HG03175 (cell line): ENCODE measurements around the gene RUBCN.
"Not testable (repeated sequence)": the region's sequence is repeated elsewhere in the genome, so short reads cannot be mapped to it uniquely, and the experiment has no call there.

Experiments
- ATAC-seq: cut with Tn5 transposase; IDR thresholded peaks from one replicate; pipeline ENCODE4 v1.9.1; 2021; ENCODE audit warnings: mild to moderate bottlenecking, moderate library complexity; ENCODE audit not compliant: unreplicated experiment

Gene RUBCN

GRCh38 chr3:197690754-197691153 is 46.0 kb downstream of the RUBCN start:
- ATAC-seq = no peak

GRCh38 chr3:197687570-197687969 is 49.1 kb downstream of the RUBCN start:
- ATAC-seq = no peak

DNA sequence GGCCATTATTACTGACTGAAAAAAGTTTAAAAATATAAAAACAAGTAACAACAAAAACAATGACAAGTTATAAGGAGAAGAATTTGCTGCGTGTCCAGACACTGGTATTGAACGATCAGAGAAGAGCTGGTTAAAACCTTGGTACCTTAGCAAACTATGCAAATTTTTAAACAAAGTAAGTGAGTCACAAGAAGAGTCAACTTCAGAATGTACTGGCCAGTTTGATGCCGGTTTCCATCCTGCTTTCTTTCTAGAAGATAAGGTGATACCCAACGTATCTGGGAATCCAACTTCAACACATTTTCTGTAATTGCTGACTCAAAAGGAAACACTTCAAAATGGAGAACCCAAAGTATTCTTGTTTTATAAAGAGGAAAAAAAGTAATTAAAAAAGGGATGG is 49.8 kb downstream of the RUBCN start:
- no peak for ATAC-seq

GRCh38 chr3:197685546-197685945 is 51.2 kb downstream of the RUBCN start:
- no peak for ATAC-seq

GRCh38 chr3:197683191-197683590 is 53.5 kb downstream of the RUBCN start:
- ATAC-seq = no peak

DNA sequence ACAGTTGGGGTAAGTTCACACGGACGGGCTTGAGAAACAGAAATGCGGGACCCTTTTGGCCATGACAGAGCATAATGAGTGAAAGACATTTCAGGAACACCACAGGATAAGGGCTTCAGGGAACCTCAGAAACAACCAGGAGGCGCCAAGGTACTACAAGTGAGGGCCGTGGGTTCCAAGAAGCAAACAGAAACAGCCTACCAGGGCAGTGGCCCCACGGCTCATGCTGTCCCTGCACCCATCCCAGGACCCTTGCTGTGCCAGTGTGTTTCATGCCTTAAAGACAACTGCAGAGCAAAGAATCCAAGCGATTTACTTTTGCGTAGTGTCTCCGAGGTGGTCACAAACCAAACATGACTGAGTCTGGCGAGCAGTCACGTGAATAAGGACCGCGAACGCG is 54.0 kb downstream of the RUBCN start:
- ATAC-seq = no peak

DNA sequence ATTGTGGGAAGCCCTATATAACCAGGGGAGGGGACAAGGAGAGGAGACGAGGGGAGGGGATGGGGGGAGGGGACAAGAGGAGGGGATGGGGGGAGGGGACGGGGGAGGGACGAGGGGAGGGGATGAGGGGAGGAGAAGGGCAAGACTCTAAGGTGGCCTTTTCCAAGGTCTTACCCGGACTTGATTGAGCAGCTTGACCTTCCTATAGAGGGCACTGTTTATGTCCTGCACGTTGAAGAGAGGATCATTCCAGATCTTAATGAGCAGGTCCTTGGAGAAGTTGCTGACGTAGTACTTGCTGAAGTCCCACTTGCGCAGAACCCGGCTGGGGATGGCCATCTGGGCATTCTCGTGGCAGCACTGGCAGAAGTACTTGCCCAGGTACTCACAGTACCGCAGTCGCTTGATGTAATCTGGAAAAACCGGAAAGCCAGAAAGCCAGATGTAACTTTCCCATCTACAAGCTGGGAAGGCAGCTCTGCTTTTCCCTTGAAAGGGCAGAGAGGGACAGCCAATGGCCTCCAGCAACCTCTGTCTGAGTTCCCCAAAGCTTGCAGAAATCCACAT is 55.7 kb downstream of the RUBCN start:
- ATAC-seq = no peak

GRCh38 chr3:197675951-197676350 is 60.8 kb downstream of the RUBCN start:
- no peak for ATAC-seq

GRCh38 chr3:197675563-197675860 is 61.2 kb downstream of the RUBCN start:
- no peak for ATAC-seq

GRCh38 chr3:197674741-197675562 is 61.8 kb downstream of the RUBCN start:
- no peak for ATAC-seq

DNA sequence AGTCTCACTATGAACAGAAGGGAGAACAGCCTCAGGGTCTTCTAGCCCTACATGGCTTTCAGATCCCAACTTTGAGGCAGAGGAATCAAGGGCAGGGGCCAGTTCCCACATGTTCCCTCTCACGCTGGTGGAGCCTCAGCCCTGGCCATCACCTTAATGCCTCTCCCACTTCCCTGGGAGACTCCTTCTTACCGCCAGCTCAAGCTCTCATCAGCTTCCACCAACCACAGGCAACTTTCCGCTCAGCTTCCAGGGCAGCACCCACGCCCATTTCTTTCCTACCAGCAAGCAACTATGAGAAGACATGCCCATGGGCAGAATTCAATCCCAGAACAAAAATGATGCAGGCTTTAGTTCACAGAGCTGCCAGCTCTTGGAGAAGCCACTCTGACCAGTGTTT is 63.5 kb downstream of the RUBCN start:
- ATAC-seq = no peak

- ATAC-seq = no peak
Observed at GRCh38 chr3:197670361-197670760, 66.3 kb downstream of the RUBCN start.

DNA sequence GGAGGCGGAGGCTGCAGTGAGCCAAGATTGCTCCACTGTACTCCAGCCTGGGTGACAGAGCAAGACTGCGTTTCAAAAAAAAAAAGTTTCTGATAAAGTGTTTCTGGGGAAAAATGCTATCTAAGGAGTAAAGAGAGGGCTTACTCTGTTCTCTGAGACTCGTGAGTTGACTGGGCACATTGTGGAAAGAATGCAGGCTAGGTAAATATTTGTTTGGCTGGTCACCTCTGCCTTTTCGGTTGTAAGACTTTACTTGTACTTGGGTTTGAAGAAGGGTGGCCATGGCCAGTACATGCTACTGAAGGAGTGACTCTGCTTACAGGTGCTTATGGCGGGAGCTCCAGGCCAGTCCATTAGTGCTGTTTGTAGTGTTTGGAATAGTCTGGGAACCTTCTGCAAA is 68.7 kb downstream of the RUBCN start:
- no peak for ATAC-seq

DNA sequence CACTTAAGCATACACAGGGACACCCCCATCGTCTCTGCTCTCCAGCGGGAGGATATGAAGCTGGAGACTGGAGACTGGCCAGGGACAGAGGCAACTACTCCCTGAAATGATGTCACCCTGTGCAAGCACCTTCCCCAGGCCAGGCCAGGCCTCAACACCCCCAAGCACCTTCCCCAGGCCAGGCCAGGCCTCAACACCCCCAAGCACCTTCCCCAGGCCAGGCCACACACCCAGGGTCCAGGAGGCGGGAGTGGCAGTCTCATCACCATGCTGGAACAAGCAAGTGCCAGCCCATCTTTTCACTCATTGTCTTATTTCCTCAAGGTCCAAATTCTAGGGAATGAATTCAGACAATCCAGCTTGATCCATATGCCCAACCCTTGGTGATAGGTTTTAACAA is 69.4 kb downstream of the RUBCN start:
- ATAC-seq = not testable (repeated sequence)

GRCh38 chr3:197666221-197666842 is 70.4 kb downstream of the RUBCN start:
- ATAC-seq = not testable (repeated sequence)

GRCh38 chr3:197665549-197665948 is 71.2 kb downstream of the RUBCN start:
- peak; percentile 19 for ATAC-seq

DNA sequence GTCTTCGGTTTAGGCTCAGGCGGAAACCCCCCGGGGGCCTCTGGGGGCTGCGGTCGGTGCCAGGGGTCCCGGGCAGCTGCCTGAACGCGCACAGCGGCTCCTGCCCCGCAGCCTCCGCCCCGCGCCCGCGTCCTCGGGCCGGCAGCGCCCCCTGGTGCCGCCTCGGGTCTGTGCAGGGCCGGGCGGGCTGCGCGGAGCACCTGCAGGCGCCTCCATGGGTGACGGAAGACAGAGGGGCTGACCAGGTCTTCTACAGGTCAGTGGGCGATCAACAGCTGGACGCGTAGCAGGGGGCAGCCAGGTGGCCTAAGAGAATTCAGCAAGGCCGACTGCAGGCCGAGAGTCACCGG is 71.6 kb downstream of the RUBCN start:
- peak; percentile 90 for ATAC-seq

DNA sequence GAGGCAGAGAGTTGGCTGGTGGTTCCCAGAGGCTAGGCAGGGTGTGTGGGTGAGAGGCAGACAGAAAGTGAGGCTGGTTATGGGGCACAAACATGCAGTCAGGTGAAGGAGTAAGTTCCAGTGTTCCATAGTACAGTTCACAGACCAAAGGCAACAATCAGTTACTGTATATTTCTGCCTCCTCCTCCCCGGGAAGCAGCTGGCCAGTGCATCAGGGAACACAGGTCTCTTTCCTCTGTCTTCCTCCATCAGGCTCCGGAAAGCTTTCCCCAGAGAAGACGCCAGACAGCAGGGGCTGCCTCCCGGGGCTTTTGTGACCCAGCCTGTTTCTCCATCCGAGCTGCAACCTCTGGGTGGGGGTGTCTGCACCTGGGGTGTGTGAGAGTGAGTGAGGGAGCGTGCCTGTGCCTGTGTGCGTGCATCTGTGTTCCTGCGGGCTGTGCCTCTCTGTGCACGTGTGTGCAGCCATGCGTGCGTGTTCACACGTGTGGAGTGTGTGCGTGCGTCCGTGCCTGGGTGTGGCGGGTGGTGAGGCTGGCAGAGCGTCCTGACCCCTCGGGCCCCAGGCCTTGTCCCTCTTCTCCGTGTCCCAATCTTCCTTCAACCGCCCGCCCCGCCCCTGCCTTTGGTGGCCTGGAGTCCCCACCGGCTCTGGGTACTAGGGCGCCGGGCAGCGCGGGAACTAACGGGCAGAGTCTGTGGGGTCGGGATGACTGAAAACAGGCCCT is 72.1 kb downstream of the RUBCN start:
- peak; percentile 44 for ATAC-seq

DNA sequence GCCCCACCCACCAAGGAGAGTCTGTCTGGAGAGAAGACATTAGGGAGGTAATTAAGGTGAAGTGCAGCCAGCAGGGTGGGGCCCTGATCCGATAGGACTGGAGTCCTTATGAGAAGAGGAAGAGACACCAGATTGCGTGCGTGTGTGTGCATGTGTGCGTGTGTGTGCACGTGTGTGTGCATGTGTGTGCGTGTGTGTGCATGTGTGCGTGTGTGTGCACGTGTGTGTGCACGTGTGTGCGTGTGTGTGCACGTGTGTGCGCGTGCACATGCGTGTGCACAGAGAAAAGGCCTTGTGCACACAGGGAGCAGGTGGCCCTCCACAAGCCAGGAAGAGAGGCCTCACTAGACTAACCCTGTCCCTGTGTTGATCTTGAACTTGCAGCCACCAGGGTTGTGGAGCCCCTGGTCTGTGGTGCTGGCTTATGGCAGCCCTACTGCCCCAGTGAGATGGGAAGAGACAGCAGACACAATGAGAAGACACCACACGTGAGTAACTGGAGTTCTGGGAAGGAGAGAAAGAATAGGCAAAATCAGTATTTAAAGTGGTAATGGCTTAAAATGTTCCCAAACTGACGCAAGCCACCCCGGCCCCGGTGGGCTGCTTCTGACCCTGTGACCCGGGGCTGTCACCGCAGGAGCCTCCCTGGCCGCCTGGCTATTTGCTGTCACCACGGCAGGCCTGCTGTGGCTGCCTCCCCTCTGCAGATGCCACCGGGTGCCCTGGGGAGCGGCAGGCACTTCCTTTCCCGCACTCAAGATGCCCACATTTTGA is 73.2 kb downstream of the RUBCN start:
- ATAC-seq = not testable (repeated sequence)

- ATAC-seq = not testable (repeated sequence)
Observed at GRCh38 chr3:197662352-197662751, 74.4 kb downstream of the RUBCN start.

- ATAC-seq = not testable (repeated sequence)
Observed at GRCh38 chr3:197661874-197662273, 74.8 kb downstream of the RUBCN start.
